Femur (tissue), 1 donor: ENCODE results near the gene DNAJB1.
"Not testable (repeated sequence)": the region's sequence is repeated elsewhere in the genome, so short reads cannot be mapped to it uniquely, and the experiment has no call there.

ENCODE experiments used
- DNase-seq: peaks from one replicate; pipeline ENCODE4 v3.0.0-alpha.2; 2017

Gene DNAJB1

DNA sequence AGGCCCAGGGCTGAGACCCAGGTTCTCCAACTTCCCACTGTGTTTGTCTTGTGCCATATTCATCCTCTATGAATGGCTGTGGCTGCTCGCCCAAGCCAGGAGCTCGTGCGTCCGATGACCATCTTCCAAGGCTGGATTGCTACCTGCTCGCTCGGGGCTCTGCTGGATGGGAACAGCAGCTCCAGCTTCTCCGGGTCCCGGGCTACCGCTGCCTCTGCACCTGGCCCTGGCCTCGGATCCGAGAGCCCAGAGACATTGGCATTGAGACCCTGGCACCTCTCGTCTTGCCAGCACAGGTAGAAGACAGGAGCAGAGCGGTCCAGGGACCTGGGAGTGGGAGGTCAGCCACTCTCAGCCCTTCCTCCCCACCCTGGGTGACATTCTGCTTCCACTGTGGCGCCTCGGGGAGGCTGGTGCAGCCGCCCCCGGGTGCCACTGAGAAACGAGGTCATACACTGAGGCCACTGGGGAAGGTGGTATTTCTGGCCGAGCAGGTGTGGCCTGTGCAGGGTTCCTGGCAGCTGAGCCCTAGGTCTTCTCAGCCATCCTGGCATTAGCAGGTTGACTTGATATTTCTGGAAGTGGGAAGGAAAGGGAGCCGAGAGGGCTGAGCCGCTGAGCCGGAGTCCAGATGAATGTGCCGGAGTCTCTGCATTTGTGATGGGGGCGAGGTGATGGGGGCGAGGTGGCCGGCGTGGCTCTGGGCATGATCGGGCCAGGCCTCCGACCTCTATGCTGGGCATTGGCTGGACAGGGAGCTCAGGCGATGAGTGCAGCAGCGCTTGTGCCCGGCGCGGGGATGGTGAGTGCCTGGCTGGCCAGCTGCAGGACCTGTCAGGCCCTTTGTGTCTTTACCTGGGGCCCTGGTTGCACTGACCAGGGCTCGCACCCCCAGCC lies 35.1 kb upstream of the DNAJB1 start:
- no peak for DNase-seq

- not testable (repeated sequence) for DNase-seq
Observed at GRCh38 chr19:14552006-14552360, 33.8 kb upstream of the DNAJB1 start.

DNA sequence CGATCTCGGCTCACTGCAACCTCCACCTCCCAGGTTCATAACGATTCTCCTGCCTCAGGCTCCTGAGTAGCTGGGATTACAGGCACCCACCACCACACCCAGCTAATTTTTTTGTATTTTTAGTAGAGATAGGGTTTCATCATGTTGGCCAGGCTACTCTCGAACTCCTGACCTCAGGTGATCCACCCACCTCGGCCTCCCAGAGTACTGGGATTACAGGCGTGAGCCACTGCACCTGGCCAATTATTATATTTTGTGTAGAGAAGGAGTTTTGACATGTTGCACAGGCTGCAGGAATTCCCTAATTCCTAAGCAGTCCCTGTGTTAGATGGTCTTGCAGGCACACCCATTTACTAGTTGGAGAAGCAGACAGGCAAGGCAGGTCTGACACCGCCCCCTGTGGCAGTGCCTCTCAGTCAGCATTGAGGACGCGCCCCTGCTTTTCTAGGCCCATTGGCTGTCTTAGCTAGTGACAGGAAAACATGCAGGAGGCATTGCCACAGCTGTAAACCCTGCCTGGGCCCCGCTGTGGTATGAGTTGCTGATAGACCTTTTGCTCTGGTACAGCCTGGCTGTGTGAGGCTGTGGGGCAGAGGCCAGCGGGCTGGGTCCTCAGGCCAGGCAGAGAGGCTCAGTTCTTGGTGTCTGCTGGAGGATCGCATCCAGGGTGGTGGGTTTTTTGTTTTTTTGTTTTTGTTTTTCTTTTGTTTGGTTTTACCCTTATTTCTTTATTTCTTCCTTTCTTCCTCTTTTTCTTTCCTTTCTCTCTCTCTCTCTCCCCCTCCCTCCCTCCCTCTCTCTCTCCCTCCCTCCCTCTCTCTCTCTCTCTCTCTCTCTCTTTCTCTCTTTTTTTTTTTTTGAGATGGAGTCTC lies 33.2 kb upstream of the DNAJB1 start:
- peak; percentile 83 for DNase-seq

DNA sequence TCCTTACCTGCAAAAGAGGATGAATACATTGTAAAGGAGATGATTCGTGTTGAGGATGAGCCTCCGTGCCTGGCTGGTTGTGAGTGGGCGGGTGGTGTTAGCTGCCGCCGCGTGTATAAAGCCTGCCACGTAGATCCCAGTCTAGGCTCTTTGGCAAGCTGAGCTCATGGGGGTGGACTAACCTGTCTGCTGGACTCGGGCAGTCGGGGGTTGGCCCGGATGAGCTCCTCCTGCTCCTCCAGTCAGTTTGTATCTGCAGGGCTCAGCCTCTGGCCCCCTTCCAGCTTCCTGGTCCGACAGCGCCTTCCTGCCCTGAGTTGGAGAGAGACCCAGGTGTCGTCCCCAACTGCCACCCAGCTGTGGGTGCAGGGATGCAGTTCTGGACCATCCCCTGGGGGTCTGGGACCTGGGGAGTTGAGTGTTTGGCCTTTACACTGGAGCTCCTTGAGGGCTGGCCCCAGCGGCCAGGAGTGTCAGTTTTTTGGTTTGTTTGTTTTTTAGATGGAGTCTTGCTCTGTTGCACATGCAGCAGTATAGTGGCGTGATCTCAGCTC lies 32.1 kb upstream of the DNAJB1 start:
- DNase-seq = no peak

GRCh38 chr19:14545716-14546082 lies 27.5 kb upstream of the DNAJB1 start:
- no peak for DNase-seq

DNA sequence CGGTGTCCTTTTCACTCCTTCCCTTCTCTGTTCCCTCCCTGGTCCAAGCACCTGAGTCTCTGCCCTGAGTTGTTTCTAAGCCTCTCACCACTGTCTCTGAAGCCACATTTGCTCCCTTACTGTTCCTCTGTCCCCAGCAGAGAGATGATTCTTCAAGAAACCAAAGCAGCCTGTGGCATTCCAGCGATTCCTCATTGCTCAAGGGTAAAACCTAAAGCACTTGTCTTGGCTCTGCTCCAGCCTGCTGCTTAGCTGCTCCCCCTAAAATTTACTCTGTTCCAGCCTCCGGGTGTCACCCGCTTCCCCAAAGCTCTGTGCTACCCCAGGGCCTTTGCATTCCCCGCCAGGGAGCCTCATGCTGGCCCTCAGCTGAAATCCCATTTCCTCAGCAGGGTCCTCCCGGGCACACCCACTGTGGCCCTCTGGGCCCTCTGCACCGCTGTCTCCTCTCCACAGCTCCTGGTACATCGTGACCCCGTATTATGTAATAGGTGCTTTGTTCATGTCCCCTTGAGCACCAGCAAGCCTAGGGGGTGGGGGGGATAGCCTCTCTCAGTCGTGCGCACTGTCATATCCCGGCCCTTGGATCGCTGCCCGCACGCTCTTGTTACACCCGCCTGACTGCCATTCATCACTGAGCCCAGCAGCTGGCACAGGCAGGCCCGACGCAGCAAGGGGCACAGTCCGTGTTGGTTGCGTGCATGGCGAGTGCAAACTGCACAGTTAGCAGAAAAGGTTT lies 26.9 kb upstream of the DNAJB1 start:
- DNase-seq = peak; percentile 79

GRCh38 chr19:14544047-14544446 lies 25.9 kb upstream of the DNAJB1 start:
- DNase-seq = no peak

DNA sequence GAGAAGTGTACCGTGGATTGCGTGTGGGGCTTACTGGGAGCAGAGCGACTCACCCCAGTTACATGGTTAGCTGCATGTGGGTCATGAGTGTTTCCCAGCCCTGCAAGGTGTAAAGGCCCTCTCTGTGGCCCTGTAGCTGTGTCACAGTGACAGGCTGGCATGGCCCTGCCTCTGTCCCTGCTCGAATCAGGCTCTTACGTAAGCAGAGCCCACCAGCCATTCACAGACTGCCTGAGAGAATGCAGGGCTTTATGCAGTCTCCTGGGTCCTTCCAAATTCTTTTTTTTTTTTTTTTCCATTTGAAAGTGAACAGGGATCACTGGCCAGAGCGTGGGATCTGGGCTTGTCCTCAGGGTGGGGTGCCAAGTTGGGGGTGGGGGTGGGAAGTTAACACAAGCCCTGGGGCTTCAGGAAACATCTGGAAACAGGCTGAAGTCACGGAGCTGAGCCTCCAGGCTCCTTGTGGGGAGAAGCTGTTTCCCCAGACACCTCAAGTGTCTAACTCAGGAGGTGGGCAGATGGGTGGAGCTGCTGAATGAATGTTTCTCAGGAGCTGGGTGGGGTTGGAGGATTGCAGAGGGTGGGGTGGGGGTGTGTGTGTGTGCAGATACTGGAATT lies 24.6 kb upstream of the DNAJB1 start:
- peak; percentile 64 for DNase-seq

GRCh38 chr19:14541979-14542378 lies 23.8 kb upstream of the DNAJB1 start:
- DNase-seq = not testable (repeated sequence)

DNA sequence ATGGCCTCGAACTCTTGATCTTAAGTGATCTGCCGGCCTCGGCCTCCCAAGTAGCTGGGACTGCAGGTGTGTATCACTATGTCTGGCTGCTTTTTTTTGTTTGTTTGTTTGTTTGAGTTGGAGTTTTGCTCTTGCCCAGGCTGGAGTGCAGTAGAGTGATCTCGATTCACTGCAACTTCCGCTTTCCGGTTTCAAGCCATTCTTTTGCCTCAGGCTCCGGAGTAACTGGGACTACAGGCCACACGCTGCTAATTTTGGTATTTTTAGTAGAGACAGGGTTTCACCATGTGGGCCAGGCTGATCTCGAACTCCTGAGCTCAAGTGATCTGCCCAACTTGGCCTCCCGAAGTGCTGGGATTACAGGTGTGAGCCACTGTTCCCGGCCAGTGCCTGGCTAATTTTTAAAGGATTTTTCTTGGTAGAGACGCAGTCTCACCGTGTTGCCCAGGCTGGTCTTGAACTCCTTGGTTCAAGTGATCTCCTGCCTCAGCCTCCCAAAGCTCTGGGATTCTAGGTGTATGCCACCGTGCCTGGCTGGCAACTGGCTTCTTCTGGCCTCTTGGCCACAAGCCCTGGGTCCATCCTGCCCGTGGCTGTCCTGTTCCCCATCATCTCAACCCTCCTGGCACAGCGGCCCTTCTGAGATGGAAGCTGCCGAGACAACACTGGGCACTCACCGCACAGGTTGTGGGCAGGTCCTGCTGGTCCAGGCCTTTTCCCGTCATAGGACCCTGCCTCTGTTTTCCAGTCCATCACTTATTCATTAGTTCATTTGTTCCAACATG lies 22.7 kb upstream of the DNAJB1 start:
- DNase-seq = no peak

DNA sequence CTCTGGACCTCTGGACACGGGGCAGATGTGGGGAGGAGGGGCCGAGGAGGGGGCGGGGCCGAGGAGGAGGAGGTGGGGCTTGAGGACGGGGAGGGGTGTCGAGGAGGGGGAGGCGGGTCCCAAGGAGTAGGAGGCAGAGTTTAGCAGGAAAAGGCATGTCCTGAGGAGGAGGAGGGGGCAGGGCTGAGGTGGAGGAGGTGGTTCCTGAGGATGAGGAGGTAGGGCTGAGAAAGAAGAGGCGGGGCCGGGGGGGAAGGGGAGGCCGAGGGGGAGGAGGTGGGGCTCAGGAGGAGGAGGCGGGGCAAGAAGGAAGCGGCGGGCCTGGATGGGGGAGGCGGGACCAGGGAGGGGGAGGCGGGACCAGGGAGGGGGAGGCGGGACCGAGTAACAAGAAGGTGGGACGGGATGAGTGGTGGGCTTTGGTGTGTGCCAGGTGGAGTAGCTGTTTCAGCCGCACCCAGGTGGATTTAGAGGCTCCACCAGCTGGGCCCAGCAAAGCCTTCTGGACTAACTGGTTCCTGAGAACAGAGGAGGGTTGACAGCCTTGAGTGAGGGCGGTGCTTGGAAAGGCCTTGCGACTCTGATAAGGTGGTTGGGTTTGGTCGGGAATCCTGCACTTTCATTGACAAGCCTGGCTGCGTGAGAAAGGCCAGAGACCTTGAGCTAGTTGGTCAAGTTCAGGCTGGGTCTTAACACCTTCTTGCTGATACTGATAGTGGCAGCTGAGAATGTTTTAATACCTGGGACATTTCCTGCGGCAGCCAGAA lies 18.9 kb upstream of the DNAJB1 start:
- DNase-seq = peak; percentile 71

- no peak for DNase-seq
Observed at GRCh38 chr19:14533450-14533849, 15.3 kb upstream of the DNAJB1 start.

DNA sequence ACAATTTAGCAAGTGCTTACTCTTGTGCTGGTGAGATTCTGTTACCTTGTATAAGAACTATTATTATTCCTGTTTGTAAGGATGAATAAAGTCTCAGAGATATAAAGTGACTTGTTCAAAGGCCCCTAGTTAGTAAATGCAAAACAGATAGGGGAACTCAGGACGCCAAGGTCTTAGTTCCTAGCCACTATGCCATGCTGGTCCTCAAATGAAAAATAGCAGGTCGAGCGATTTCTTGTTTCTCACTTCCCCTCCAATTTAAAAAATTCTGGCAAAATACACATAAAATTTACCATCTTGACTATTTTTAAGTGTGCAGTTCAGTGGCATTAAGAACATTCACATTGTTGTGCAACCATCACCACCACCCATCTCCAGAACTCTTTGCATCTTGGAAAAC lies 12.3 kb upstream of the DNAJB1 start:
- no peak for DNase-seq

DNA sequence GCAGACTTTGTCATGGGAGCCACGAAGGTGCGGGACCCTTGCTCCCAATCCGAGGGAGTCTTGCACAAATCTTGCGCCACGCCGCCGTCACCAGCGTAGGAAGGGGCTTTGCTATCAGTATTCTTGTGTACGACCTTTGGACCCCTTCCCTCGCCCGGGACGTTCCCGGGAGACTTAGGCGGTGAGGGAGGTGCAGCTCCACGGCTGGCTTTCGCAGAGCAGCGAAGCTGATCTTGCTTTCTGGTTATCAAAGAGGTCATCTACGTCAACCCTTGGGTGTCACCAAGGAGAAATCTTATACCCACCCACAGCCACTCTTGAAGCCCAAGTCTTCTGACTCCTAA lies 11.8 kb upstream of the DNAJB1 start:
- DNase-seq = no peak

DNA sequence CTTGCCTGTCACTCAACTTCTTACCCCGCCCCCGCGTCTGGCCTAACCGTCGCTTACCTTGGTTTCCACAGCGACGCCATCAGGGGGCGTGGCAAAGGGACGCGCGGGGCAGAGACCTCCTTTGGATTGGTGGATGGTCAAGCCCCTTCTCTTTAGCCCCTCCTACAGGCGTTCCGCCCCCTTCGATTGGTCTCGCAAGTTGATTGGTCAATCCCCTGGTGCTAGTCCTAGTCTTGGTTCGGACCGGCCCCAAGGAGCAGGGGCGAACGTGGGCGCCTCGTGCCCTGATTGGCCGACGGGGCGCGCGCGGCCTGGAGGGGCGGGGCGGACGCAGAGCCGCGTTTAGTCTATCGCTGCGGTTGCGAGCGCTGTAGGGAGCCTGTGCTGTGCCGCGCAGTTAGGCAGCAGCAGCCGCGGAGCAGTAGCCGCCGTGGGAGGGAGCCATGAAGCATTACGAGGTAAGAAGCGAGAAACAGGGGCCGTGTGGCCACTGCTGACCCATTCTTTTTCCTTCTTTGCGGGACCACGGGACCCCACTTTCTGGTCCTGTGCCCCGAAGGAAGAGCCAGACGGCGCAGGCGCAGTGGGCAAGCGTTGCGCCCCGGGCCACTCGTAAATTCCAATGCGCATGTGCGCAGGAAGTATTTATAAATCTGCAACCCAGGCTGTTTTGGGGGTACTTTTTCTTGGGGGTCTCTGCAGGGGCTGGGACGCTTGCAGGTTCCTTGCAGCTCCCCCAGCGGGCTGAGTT lies 11.2 kb upstream of the DNAJB1 start, which contains the start of gene TECR:
TECR (plus strand) TSS at position 341 of the 751 bp plus-strand sequence; CDS start at position 444, 103 bp downstream.
- DNase-seq = peak; percentile 100

DNA sequence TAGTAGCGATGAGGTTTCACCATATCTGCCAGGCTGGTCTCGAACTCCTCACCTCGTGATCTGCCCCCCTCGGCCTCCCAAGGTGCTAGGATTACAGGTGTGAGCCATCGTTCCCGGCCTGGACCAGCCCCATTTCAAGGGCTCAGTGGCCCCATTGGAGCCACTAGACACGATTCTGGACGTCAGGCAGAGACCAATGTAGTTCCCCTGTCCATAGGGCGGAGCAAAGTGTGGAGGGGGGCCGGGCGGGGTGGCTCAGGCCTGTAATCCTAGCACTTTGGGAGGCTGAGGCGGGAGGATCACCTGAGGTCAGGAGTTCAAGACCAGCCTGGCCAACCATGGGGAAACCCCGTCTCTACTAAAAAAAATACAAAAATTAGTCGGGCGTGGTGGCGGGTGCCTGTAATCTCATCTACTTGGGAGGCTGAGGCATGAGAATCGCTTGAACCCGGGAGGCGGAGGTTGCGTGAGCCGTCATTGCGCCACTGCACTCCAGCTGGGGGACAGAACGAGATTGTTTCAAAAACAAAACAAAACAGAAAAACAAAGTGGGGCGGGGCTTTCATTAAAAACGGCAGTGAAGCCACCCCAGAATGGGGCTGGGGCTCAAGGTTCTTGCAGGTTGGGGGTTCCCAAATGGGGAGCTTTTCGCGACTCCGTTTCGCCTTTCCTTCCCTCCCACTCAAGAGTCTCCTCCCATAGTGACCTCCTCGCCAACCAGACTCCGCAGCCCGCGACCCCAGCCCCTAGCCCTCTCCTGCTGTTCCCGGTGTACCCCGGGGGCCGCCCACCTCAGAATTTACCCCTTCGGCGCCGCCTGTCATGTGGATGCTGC lies 10.4 kb upstream of the DNAJB1 start:
- no peak for DNase-seq

DNA sequence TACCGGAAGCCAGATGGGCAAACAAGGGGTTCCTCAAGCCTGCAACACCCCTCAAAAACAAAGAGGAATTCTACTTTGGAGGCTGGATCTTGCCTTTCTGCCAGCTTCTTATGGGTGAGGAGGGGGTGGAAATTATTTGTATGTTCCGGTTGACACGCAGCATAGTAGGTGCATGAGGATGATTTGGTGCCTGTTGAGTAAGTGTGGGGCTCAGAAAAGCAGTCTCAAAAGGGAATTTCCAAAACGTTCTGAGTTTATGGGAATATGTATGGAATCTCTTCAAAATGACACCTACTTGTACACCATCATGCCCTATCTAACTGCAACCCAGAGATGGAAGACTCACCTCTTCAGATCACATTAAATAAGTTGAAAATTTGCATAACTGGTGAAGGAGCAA lies 8.2 kb upstream of the DNAJB1 start:
- DNase-seq = no peak

DNA sequence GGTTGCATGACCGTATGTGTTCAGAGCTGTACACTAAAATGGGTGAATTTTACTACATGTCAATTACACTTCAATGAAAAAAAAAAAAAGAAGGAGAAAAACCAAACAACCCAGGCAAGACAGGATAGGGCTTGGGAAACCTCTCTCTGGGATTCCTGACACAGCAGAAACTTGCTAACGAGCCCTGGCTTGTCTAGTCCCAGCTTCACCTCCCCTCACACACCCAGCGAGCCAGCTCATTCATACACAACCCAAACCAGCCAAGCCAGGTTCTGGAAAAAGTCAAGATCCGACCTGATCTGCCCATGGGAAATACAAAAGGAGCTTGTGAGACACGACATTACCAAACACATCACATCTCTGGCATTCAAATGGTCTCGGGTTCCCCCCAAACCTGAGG lies 7.5 kb upstream of the DNAJB1 start:
- no peak for DNase-seq

- no peak for DNase-seq
Observed at GRCh38 chr19:14520543-14520942, 2.3 kb upstream of the DNAJB1 start.
